UCSD-AML1 (cell line): ENCODE data around the gene PPTC7.
"Not testable (repeated sequence)": the region's sequence is repeated elsewhere in the genome, so short reads cannot be mapped to it uniquely, and the experiment has no call there.

Source experiments
- DNase-seq: peaks from one replicate; lab custom pipeline; 2025; ENCODE audit not compliant: unreplicated experiment; lab: John Stamatoyannopoulos, UW

PPTC7 gene

DNA sequence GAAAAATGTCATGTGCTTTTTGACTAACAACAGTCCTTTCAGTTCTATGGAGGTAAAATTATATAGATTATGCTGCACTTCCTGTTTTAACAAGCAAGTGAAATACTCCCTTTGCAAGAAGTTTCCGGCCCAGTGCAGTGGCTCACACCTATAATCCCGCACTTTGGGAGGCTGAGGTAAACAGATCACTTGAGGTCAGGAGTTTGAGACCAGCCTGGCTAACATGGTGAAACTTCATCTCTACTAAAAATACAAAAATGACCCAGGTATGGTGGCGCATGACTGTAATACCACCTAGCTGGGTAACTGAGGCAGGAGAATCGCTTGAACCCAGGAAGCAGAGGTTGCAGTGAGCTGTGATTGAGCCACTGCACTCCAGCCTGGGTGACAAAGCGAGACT lies 20.7 kb downstream of the PPTC7 start:
- DNase-seq, result not testable (repeated sequence)

GRCh38 chr12:110561471-110562201 lies 21.5 kb downstream of the PPTC7 start:
- no peak for DNase-seq

- DNase-seq, result no peak
Observed at GRCh38 chr12:110560946-110561345, 22.2 kb downstream of the PPTC7 start.

DNA sequence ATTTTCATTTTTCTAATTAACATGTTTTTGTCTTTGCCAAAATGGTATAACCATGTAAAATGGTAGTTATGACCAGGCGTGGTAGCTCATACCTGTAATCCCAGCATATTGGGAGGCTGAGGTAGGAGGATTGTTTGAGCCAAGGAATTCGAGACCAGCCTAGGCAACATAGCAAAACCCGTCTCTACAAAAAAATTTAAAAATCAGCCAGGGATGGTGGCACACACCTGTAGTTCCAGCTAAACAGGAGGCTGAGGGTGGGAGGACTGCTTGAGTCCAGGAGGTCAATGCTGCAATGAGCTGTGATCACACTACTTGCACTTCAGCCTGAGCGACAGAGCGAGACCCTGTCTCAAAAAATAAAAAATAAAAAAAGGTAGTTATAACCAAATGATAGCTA lies 23.1 kb downstream of the PPTC7 start:
- no peak for DNase-seq

DNA sequence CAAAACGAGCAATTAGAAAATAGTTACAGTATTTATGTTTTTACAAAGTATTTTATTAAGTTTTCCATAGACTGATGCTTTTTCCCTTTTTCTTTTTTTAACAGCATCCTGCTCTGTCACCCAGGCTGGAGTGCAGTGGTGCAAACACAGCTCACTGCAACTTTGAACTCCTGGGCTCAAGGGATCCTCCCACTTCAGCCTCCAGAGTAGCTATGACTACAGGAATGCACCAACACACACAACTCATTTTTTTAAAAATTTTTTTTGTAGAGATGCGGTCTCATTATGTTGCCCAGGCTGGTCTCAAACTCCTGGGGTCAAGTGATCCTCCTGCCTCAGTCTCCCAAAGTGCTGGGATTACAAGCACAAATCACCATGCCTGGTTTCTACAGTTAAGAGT lies 24.2 kb downstream of the PPTC7 start:
- DNase-seq, result not testable (repeated sequence)

DNA sequence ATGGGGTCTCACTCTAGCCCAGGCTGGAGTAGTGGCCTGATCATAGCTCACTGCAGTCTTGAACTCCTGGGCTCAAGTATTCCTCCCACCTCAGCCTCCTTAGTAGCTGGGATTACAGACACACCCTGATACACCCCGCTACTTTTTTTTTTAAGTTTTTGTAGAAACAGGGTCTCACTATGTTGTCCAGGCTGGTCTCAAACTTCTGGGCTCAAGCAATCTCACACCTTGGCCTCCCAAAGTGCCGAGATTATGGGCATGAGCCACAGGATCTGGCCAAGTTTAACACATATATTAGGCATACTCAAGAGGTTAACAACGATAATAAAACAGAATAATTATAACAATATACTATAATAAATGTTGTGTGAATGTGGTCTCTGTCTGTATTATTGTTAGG lies 25.8 kb downstream of the PPTC7 start:
- no peak for DNase-seq

- DNase-seq, result no peak
Observed at GRCh38 chr12:110556705-110557104, 26.4 kb downstream of the PPTC7 start.

DNA sequence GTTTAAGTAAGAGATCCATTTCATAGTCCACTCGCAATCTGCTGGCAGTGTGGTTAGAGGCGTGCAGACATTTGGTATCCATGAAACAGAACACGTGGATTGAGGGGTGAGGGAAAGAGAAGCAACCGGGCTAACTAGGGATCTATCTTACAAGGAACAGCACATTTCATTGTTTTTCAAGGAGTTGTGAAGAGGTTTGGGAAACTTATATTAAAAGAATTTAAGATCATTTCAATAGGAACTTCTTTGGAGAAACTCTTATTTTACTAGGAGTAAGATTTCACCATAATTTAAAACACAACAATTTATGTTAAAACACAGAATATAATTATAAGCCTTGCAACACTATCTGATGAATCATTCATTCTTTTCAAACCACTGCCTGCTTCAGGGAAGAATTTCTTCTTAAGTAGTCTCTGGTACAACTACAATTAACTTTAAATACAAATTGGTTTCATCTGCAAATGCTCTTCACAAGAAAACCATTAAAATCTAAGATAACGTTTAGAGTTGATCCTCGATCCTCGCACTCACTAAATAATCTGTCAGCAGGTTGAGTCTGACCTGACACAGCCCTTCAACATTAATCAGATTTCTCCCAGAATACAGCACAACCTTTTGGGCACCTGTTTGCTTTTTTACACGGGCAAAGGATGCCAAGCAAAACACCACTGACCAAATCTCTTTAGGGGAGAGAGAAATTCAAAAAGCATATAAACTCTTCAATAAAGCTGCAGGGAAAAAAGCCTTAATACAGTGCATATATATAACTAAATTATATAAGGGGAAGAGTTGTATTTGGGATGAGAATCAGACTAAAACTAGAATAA lies 27.3 kb downstream of the PPTC7 start:
- no peak for DNase-seq

- DNase-seq, result no peak
Observed at GRCh38 chr12:110554184-110554583, 28.9 kb downstream of the PPTC7 start.

DNA sequence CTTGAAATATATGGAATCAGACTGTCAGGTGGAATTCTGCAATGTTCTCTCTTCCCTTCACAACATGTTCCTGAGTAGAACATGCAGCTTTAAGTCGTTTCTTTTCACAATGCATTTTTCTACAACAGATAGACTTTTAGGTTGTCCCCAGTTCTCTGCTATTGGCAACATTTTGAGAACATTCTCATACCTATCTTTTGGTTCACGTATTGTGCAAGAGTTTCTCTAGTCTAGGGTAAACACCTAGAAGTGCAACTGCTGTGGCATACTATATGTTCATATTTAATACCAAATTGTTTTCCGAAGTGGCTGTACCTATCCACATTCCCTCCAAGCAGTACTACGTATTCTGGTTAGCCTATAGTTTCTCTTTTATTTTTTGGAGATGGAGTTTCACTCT lies 32.1 kb downstream of the PPTC7 start:
- DNase-seq, result no peak

- DNase-seq, result no peak
Observed at GRCh38 chr12:110549716-110550115, 33.4 kb downstream of the PPTC7 start.

DNA sequence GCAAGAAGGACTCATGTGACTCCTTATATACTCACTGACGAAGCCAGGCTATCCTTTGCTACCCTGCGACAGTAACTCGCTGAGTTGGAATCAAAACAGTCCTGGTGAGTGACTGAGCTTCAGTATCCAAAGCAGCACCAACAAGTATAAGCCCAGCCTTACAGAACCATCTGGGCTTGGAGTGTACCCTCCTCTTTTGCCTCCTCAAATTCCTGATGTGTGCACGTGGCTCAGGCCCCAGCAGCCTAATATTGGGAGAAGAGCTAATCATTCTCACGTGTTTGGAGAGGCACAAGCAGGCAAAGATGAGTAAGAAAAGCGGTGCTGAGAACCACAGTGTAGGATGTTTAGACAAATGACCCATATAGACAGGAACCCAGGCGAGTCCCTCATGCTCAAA lies 34.4 kb downstream of the PPTC7 start:
- no peak for DNase-seq

GRCh38 chr12:110547090-110547489 lies 36.0 kb downstream of the PPTC7 start:
- DNase-seq, result no peak

- DNase-seq, result no peak
Observed at GRCh38 chr12:110546339-110546738, 36.8 kb downstream of the PPTC7 start.

DNA sequence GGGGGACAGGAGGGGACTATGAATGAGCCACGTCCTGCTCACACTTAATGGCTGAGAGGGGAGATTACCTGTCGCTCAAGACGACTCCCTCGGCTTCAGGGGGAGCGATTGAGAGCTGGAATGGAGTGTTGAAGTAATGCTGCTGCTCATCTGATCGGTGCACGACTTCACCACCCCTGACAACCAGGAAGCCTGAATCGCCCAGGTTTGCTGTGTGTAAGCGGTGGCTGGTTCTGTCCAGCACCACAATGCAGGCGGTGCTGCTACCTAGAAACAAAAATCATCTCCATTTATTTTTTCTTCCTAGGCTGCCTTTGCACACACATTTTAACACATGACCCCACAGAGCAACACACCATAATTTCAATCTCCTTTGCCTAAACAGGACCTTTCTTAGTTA lies 37.3 kb downstream of the PPTC7 start:
- no peak for DNase-seq

DNA sequence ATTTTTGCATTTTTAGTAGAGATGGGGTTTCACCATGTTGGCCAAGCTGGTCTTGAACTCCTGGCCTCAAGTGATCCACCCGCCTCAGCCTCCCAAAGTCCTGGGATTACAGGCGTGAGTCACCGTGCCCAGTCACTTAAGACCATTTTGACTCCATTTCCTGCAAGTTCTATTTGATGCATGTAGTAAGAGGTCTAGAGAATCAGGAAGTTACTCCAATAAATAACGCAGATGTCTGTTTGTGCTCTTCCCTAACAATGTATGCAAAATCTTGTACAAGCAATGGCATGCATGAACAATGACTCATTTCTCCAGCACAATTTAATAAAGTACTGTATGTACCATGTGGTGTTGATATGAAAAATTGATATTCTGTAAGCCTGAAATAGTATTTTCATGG lies 37.9 kb downstream of the PPTC7 start:
- DNase-seq, result not testable (repeated sequence)

DNA sequence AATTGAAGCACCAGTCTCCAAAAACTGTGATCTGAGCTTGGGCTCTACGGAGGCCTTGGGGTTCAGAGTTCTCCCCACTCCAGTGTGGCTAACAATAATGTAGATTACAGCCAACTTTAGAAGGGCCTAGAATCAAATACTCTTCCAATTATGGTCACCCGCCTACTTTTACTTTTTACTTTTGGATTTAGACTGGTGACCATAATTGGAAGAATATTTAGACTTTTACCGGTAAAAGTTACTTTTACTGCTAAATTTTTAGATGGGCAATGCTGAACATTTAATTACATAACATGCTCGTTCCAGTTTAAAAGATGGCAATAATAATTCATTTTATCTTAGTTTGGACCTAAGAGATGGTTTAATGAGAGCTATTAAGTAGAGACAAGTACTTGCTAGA lies 39.2 kb downstream of the PPTC7 start:
- no peak for DNase-seq

GRCh38 chr12:110543252-110543959 lies 39.7 kb downstream of the PPTC7 start:
- no peak for DNase-seq

GRCh38 chr12:110540048-110540447 lies 43.1 kb downstream of the PPTC7 start:
- no peak for DNase-seq

GRCh38 chr12:110538869-110539622 lies 44.1 kb downstream of the PPTC7 start:
- DNase-seq, result no peak
